Fibroblast of skin of left biceps (primary cell): ENCODE measurements around the gene PAPPA.

Experiments used
- DNase-seq, 2 experiments: peaks; one replicate each; pipeline ENCODE4 v3.0.0-alpha.2; 2013; ENCODE audit warnings: low read depth in 2 of 2

The PAPPA gene

GRCh38 chr9:116182876-116183275 is 29.3 kb downstream of the PAPPA start:
- no peak for DNase-seq

GRCh38 chr9:116187570-116188170 is 34.1 kb downstream of the PAPPA start:
- no peak for DNase-seq

- DNase-seq: no peak
Measured at GRCh38 chr9:116189683-116190082, 36.1 kb downstream of the PAPPA start.

- DNase-seq: peak in 1 of 2 experiments; percentile 32
Measured at GRCh38 chr9:116190637-116191396, 37.2 kb downstream of the PAPPA start.

- DNase-seq: no peak
Measured at GRCh38 chr9:116191576-116192415, 38.2 kb downstream of the PAPPA start.

GRCh38 chr9:116193636-116194035 is 40.0 kb downstream of the PAPPA start:
- peak in 1 of 2 experiments; percentile 28 for DNase-seq

- DNase-seq: no peak
Measured at GRCh38 chr9:116196806-116197205, 43.2 kb downstream of the PAPPA start.

- no peak for DNase-seq
Measured at GRCh38 chr9:116198344-116198743, 44.8 kb downstream of the PAPPA start.

GRCh38 chr9:116202219-116202912 is 48.8 kb downstream of the PAPPA start:
- DNase-seq: no peak

GRCh38 chr9:116204252-116204882 is 50.8 kb downstream of the PAPPA start:
- DNase-seq: no peak

- DNase-seq: no peak
Measured at GRCh38 chr9:116207371-116208111, 54.0 kb downstream of the PAPPA start.

GRCh38 chr9:116208417-116209232 is 55.0 kb downstream of the PAPPA start:
- DNase-seq: no peak

- DNase-seq: peak in 1 of 2 experiments; percentile 28
Measured at GRCh38 chr9:116209414-116210116, 56.0 kb downstream of the PAPPA start.

GRCh38 chr9:116212986-116213692 is 59.5 kb downstream of the PAPPA start:
- no peak for DNase-seq

- DNase-seq: no peak
Measured at GRCh38 chr9:116213693-116214047, 60.1 kb downstream of the PAPPA start.

- DNase-seq: no peak
Measured at GRCh38 chr9:116218399-116218798, 64.8 kb downstream of the PAPPA start.

- no peak for DNase-seq
Measured at GRCh38 chr9:116219686-116220085, 66.1 kb downstream of the PAPPA start.

- DNase-seq: no peak
Measured at GRCh38 chr9:116223926-116224325, 70.3 kb downstream of the PAPPA start.
